ENCODE measurements around the gene MAGOHB.

- TF ChIP-seq CTCF (IDR thresholded peaks at IDR 0.05; ENCODE audit: insufficient read depth, low read depth, low read length) (no peak), EZH2 (IDR thresholded peaks at IDR 0.05; ENCODE audit: insufficient read depth, low read length) (no peak)
These were observed 21.9 kb upstream of the MAGOHB start for GRCh38 chr12:10635306-10635705.
